K562 (cell line): ENCODE data around the gene DTYMK. TPM values are rescaled to one million over a fixed set of nuclear protein-coding genes. Genes with fewer than 3 reads are reported as not detected.

Experiments
- ARID1B ChIP-seq: fragments of 450-650 bp; IDR thresholded peaks from 2 replicates; pipeline ENCODE4 v1.6.1; 2016; ENCODE audit warnings: antibody characterized with exemption, mild to moderate bottlenecking, inconsistent platforms
- ARNT ChIP-seq, 2 experiments: fragments of 450-650 bp; IDR thresholded peaks; 2 replicates each; pipeline ENCODE4 v1.6.1; 2016; ENCODE audit warnings: mild to moderate bottlenecking in 1 of 2
- ATF1 ChIP-seq, 2 experiments: fragments of 450-650 bp in 1 of 2; IDR thresholded peaks; 2 replicates each; pipeline ENCODE4 v1.6.1; 2016; ENCODE audit warnings: missing compliant biosample characterization in 1 of 2, missing genetic modification characterization in 1 of 2
- BDP1 ChIP-seq: IDR thresholded peaks from 3 replicates; pipeline ENCODE4 v1.6.1; 2011; ENCODE audit not compliant: insufficient read length, insufficient read depth
- C11orf30 ChIP-seq: fragments of 450-650 bp; IDR thresholded peaks from 2 replicates; pipeline ENCODE4 v1.6.1; 2016; ENCODE audit warnings: low read depth, mild to moderate bottlenecking
- CREB1 ChIP-seq, 2 experiments: sonication (generic) in 1 of 2; formaldehyde crosslinking in 1 of 2; IDR thresholded peaks; 2 replicates each; pipeline versions ENCODE4 v1.6.1 to v1.8.0; 2012 to 2022; ENCODE audit warnings: inconsistent platforms in 1 of 2, mild to moderate bottlenecking in 1 of 2, missing genetic modification reagents in 1 of 2, moderate library complexity in 1 of 2
- CSDE1 ChIP-seq, 2 experiments: fragments of 450-650 bp; IDR thresholded peaks; 2 replicates each; pipeline ENCODE4 v1.6.1; 2016; ENCODE audit warnings: mild to moderate bottlenecking in 1 of 2
- ELF4 ChIP-seq: fragments of 450-650 bp; formaldehyde crosslinking; IDR thresholded peaks from 2 replicates; pipeline ENCODE4 v1.4.0; 2022; ENCODE audit warnings: missing genetic modification characterization
- GATA2 ChIP-seq: sonication (generic); formaldehyde crosslinking; IDR thresholded peaks from 2 replicates; pipeline ENCODE4 v1.4.0; 2020; ENCODE audit warnings: mild to moderate bottlenecking, missing genetic modification reagents
- HDAC8 ChIP-seq: fragments of 450-650 bp; IDR thresholded peaks from 2 replicates; pipeline ENCODE4 v1.6.1; 2016; ENCODE audit warnings: mild to moderate bottlenecking, missing genetic modification characterization, moderate library complexity, missing compliant biosample characterization
- NONO ChIP-seq, 2 experiments: fragments of 200-400 bp in 1 of 2; fragments of 450-650 bp in 1 of 2; formaldehyde crosslinking in 1 of 2; IDR thresholded peaks; 2 replicates each; pipeline ENCODE4 v1.6.1; 2017; ENCODE audit warnings: low read depth in 2 of 2, mild to moderate bottlenecking in 2 of 2, moderate library complexity in 2 of 2, low read length in 1 of 2
- POLR2H ChIP-seq: IDR thresholded peaks from 2 replicates; pipeline ENCODE4 v1.6.1; 2016; ENCODE audit warnings: missing genetic modification characterization, low read depth, mild to moderate bottlenecking, control low read depth, missing compliant biosample characterization, moderate library complexity
- RBM39 ChIP-seq: fragments of 200-400 bp; formaldehyde crosslinking; optimal IDR thresholded peaks from 2 replicates; pipeline ENCODE3; 2018; ENCODE audit warnings: low read depth, low read length
- SLC30A9 ChIP-seq: fragments of 250-450 bp; sonication (Bioruptor Pico); IDR thresholded peaks from 2 replicates; pipeline ENCODE4 v1.8.0; 2022; ENCODE audit warnings: mild to moderate bottlenecking, moderate library complexity
- TGIF2 ChIP-seq: sonication (generic); formaldehyde crosslinking; IDR thresholded peaks from 2 replicates; pipeline ENCODE4 v1.8.1; 2022; ENCODE audit warnings: mild to moderate bottlenecking, missing genetic modification reagents, moderate library complexity
- TRIM24 ChIP-seq, 2 experiments: fragments of 450-650 bp; IDR thresholded peaks; 2 replicates each; pipeline ENCODE4 v1.6.1; 2016
- ZBTB17 ChIP-seq: fragments of 450-650 bp; formaldehyde crosslinking; IDR thresholded peaks from 2 replicates; pipeline ENCODE4 v1.4.0; 2020; ENCODE audit warnings: mild to moderate bottlenecking
- ZKSCAN3 ChIP-seq: fragments of 250-450 bp; sonication (Bioruptor Pico); IDR thresholded peaks from 2 replicates; pipeline ENCODE4 v1.4.0; 2020
- ZNF165 ChIP-seq: fragments of 250-450 bp; sonication (Bioruptor Pico); IDR thresholded peaks from 2 replicates; pipeline ENCODE4 v1.4.0; 2020; ENCODE audit warnings: borderline replicate concordance
- ZNF282 ChIP-seq: sonication (generic); formaldehyde crosslinking; IDR thresholded peaks from 2 replicates; pipeline ENCODE4 v1.8.1; 2023; ENCODE audit warnings: missing genetic modification reagents
- ZNF431 ChIP-seq: sonication (generic); formaldehyde crosslinking; IDR thresholded peaks from 2 replicates; pipeline ENCODE4 v1.8.0; 2022; ENCODE audit warnings: mild to moderate bottlenecking, missing genetic modification reagents
- polyA plus RNA-seq, 8 experiments: library from polyadenylated mRNA; depleted of rRNA in 4 of 8; stranded (reverse) in 5 of 8; unstranded in 3 of 8; fragments of >200 nt; fragmentation: Nextera tagmentation in 2 of 8; fragmentation: Illumina TruSeq in 1 of 8; extraction: Ambion mirVana in 2 of 8; extraction: Trizol in 1 of 8; gene quantifications; 2 replicates each; pipeline versions ENCODE4 v1.2.1 to v1.2.3, GENCODE V29; 2011 to 2014; ENCODE audit warnings: inconsistent platforms in 1 of 8, missing spikeins in 1 of 8
- total RNA-seq, 7 experiments: library from RNA; depleted of rRNA in 6 of 7; stranded (reverse); fragments of >200 nt in 6 of 7; fragmentation: Illumina TruSeq in 2 of 7; extraction: Trizol in 2 of 7; gene quantifications; 2 replicates each; pipeline versions ENCODE4 v1.2.1 to v1.2.3, GENCODE V29; 2011 to 2021; ENCODE audit warnings: low replicate concordance in 1 of 7
- TF ChIP-seq, protein P1 (sequence below): fragments of 250-450 bp; sonication (Bioruptor Pico); IDR thresholded peaks from 2 replicates; pipeline ENCODE4 v1.8.0; 2021; ENCODE audit warnings: moderate library complexity, mild to moderate bottlenecking, inconsistent platforms
- TF ChIP-seq, protein P2 (sequence below), 2 experiments: fragments of 450-650 bp; IDR thresholded peaks; 2 replicates each; pipeline ENCODE4 v1.6.1; 2016
- TF ChIP-seq, protein P3 (sequence below): conservative IDR thresholded peaks from 2 replicates; pipeline ENCODE4 v1.6.1; 2011; ENCODE audit warnings: low read depth, mild to moderate bottlenecking, low read length; ENCODE audit not compliant: control insufficient read depth

Gene DTYMK
- total and polyA plus RNA-seq, 9 of the 15 experiments (the other 6 are each of a cell fraction or from before 2014, with no cell fraction given), result 8.2 to 85.0 (median 47.9) TPM

DNA sequence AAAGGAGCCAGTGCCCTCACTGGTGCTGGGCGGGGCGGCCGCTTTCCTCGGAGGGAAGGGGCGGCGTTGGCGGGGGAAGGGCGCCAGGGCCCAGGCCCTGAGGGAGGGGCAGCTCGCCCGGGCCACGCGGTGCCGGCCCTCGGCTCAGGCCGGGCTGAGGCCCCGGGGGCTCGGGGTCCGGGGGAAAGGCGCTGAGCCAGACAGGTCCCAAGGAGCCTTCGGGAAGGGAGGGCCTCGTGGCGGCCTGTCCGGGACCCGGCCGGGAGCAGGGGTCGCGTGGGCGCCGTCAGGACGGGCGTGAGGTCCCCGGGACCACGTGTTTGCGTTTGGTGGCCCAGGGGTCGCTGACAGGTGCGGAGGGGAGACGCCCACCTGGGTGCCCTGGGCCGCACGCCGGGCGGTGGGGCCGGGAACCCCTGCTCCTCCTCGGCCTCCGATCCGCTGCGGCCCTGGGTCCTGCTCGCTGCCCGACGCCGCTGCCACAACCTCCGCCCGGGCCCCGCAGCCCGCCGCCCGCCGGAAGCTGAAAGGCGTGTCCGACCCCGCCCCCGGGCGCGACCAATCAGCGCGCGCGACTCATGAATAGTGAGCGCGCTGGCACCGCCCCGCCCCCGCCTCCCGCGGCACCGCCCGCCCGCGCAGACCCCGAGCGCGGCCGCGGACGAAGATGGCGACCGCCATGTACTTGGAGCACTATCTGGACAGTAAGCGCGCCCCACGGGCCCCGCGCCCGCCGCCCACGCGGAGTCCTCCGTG lies 15.0 kb upstream of the DTYMK start, which contains the start of gene ING5 (continued):
- TF ChIP-seq, protein P1, sequence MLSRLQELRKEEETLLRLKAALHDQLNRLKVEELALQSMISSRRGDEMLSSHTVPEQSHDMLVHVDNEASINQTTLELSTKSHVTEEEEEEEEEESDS, result no peak
- no peak for TF ChIP-seq CSDE1 (IDR thresholded peaks at IDR 0.05)
- no peak for TF ChIP-seq CREB1 (IDR thresholded peaks at IDR 0.05)
- TF ChIP-seq CREB1 (CRISPR knock-in tag; IDR thresholded peaks at IDR 0.05), result no peak
- TF ChIP-seq ZNF165 (CRISPR knock-in tag), result no peak
- TF ChIP-seq, protein P2, sequence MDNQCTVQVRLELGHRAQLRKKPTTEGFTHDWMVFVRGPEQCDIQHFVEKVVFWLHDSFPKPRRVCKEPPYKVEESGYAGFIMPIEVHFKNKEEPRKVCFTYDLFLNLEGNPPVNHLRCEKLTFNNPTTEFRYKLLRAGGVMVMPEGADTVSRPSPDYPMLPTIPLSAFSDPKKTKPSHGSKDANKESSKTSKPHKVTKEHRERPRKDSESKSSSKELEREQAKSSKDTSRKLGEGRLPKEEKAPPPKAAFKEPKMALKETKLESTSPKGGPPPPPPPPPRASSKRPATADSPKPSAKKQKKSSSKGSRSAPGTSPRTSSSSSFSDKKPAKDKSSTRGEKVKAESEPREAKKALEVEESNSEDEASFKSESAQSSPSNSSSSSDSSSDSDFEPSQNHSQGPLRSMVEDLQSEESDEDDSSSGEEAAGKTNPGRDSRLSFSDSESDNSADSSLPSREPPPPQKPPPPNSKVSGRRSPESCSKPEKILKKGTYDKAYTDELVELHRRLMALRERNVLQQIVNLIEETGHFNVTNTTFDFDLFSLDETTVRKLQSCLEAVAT (IDR thresholded peaks at IDR 0.05), result no peak
- TF ChIP-seq ARNT (IDR thresholded peaks at IDR 0.05), result no peak
- TF ChIP-seq TGIF2 (CRISPR knock-in tag), result peak; percentile 91
- TF ChIP-seq NONO (IDR thresholded peaks at IDR 0.05; ENCODE audit: low read depth in 2 of 2, low read length in 1 of 2), result peak in 1 of 2 experiments; percentile 12; a peak in 1 of 4 replicates
- TF ChIP-seq RBM39, result no peak
- TF ChIP-seq GATA2, result no peak
- TF ChIP-seq HDAC8 (tag), result no peak
- no peak for TF ChIP-seq ZKSCAN3
- no peak for TF ChIP-seq ATF1 (CRISPR knock-in tag; IDR thresholded peaks at IDR 0.05)
- peak; percentile 44; the same call in 1 of the 2 replicates for TF ChIP-seq ATF1 (tag; IDR thresholded peaks at IDR 0.05)
- TF ChIP-seq, protein P3, sequence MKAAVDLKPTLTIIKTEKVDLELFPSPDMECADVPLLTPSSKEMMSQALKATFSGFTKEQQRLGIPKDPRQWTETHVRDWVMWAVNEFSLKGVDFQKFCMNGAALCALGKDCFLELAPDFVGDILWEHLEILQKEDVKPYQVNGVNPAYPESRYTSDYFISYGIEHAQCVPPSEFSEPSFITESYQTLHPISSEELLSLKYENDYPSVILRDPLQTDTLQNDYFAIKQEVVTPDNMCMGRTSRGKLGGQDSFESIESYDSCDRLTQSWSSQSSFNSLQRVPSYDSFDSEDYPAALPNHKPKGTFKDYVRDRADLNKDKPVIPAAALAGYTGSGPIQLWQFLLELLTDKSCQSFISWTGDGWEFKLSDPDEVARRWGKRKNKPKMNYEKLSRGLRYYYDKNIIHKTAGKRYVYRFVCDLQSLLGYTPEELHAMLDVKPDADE, result 0 out of 2 replicates have a peak, but pooled peaks have one; percentile 67
- TF ChIP-seq TRIM24 (IDR thresholded peaks at IDR 0.05), result no peak
- no peak for TF ChIP-seq SLC30A9 (CRISPR knock-in tag)
- no peak for TF ChIP-seq BDP1
- no peak for TF ChIP-seq POLR2H
- no peak for TF ChIP-seq ZNF282 (CRISPR knock-in tag)
- TF ChIP-seq C11orf30, result no peak
- no peak for TF ChIP-seq ZNF431 (CRISPR knock-in tag)
- TF ChIP-seq ARID1B, result no peak
- 0 out of 2 replicates have a peak, but pooled peaks have one; percentile 28 for TF ChIP-seq ELF4 (CRISPR knock-in tag)
- TF ChIP-seq ZBTB17 (CRISPR knock-in tag), result no peak
